CD4-positive, alpha-beta T cell treated with Interleukin-17A for 1 hour (primary cell): Measurements from ENCODE around the gene ZNF445.

Experiments used
- DNase-seq: peaks from one replicate; pipeline ENCODE4 v3.0.0-alpha.2; 2020

ZNF445 gene

GRCh38 chr3:44396200-44397171 is 81.0 kb downstream of the ZNF445 start:
- DNase-seq, result no peak

- no peak for DNase-seq
Measured at GRCh38 chr3:44395714-44396113, 81.8 kb downstream of the ZNF445 start.

- no peak for DNase-seq
Measured at GRCh38 chr3:44392489-44392888, 85.0 kb downstream of the ZNF445 start.

GRCh38 chr3:44387404-44387803 is 90.1 kb downstream of the ZNF445 start:
- DNase-seq, result no peak
